Skin epidermis (tissue), 12 donors: ENCODE data around the gene KREMEN2.

Source experiments
- H3K27ac ChIP-seq, 21 experiments: fragments of 200-600 bp; sonication (generic) in 11 of 21; one replicate each; pipeline ENCODE4 v1.5.0; 2020; ENCODE audit warnings: mild to moderate bottlenecking in 3 of 21, inconsistent platforms in 2 of 21, moderate library complexity in 2 of 21
- H3K4me3 ChIP-seq, 7 experiments: fragments of 200-600 bp; sonication (generic) in 2 of 7; one replicate each; pipeline ENCODE4 v1.5.0; 2020; ENCODE audit warnings: inconsistent platforms in 2 of 7, mild to moderate bottlenecking in 2 of 7, moderate library complexity in 1 of 7

Gene KREMEN2

GRCh38 chr16:3013998-3014690 lies 50.1 kb downstream of the KREMEN2 start:
- Histone ChIP-seq H3K4me3 (no peak overlapping the region), H3K27ac (no peak overlapping the region)

GRCh38 chr16:3014971-3015370 lies 50.9 kb downstream of the KREMEN2 start:
- Histone ChIP-seq H3K27ac (no peak overlapping the region), H3K4me3 (no peak overlapping the region)

DNA sequence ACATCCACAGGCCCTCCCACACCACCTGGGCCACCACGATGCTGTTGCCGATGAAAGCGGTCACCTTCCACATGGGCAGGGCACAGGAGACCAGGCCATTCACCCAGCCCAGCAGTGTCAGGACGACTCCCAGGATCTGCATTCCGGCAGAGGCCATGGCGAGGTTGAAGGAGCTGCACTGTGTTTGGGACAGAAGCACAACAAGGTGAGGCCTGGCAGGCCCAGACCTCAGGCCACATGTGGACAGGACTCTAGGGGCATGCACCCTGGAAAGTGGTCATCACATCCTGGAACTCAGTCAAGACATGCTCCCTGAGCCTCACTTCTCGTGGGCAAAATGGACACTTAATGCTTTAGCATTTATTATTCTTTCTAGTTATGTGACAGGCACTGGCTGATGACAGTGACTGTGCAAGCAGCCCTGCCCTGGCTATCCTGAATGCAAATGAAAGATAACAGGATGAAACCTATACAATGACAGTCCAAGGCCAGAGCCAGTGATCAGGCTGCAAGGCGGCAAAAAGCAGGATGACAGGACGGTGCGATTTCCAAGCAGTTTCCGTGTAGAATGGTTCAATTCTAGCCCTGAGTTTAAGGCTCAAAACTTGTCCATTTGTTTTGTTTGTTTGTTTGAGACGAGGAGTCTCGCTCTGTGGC lies 51.9 kb downstream of the KREMEN2 start:
- H3K4me3 ChIP-seq: no peak overlapping the region

DNA sequence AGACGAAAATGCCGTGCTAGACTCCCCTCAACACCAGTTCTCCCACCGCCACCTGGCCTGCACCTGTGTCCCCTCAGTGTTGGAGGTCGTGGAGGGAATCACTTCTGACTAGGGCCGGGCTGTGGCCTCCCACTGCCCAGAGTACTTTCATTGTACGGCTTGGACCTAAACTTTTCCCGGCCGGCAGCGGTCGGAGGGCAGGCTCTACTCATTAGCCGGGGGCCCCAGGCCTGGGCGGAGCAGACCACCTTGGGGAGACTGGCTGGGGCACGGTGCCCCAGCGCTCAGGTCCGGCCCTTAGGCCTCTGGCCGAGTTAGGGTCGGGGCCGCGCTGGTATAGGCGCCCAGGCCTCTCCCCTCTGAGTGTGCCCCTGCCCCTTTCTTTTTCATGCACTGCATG lies 53.3 kb downstream of the KREMEN2 start:
- no peak overlapping the region for H3K27ac ChIP-seq

More for the DNA sequence above, 51.9 kb downstream of the KREMEN2 start:
- H3K27ac ChIP-seq: no peak overlapping the region

More for the DNA sequence above, 53.3 kb downstream of the KREMEN2 start:
- H3K4me3 ChIP-seq: no peak overlapping the region
